Transverse colon (tissue), 4 donors: ENCODE measurements around the gene FDXR.

ENCODE experiments used
- CTCF ChIP-seq, 5 experiments: fragments of 200-600 bp in 3 of 5; fragments of 450-650 bp in 2 of 5; sonication (generic) in 3 of 5; IDR thresholded peaks; 1 replicate in 2 of 5; 2 replicates in 3 of 5; pipeline ENCODE4 v1.5.1; 2016 to 2017; ENCODE audit warnings: antibody characterized with exemption in 5 of 5, inconsistent platforms in 3 of 5, mild to moderate bottlenecking in 2 of 5, moderate library complexity in 1 of 5
- EP300 ChIP-seq: sonication (generic); formaldehyde crosslinking; IDR thresholded peaks from one replicate; pipeline ENCODE4 v1.6.1; 2017; ENCODE audit warnings: antibody characterized with exemption, low read depth
- POLR2A ChIP-seq: fragments of 450-650 bp; IDR thresholded peaks from one replicate; pipeline ENCODE4 v1.6.1; 2016; ENCODE audit warnings: antibody characterized with exemption, mild to moderate bottlenecking, moderate library complexity
- POLR2AphosphoS5 ChIP-seq, 3 donors: sonication (generic); formaldehyde crosslinking; IDR thresholded peaks; one replicate each; pipeline ENCODE4 v1.6.1; 2016; ENCODE audit warnings: antibody characterized with exemption in 3 of 3

DNA sequence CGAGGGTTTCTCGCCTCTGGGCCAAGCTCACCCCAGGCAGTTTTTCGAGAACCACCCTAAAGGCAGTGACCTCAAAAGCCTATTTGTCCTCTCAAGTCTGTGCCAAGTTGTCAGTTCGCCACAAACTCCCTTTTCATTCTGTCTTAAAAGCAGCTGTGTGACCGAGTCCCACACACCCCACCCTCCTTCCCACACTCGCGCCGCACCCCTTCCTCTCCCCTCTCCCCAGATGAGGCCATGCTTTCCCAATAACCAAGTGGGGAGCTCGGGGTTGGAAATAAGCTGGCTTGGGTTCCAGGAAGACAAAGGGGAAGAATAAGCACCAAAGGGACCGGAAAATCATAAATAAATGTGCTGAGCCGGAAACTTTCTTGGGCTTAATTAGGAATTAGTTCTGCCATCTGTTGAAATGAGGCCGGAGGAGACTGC, 49.8 kb downstream of the FDXR start:
- TF ChIP-seq POLR2A (no peak), CTCF (IDR thresholded peaks at IDR 0.05) (no peak), POLR2AphosphoS5 (IDR thresholded peaks at IDR 0.05) (no peak), EP300 (no peak)
